Astrocyte (in vitro differentiated cells and primary cell): ENCODE data around the gene THBS3. TPM values are rescaled to one million over a fixed set of nuclear protein-coding genes. Genes with fewer than 3 reads are reported as not detected.

ENCODE experiments used
- DNase-seq: peaks from one replicate; pipeline ENCODE4 v3.0.0-alpha.2; 2010; ENCODE audit warnings: low read depth
- FAIRE-seq: peaks from 2 replicates; lab custom pipeline; 2011; peaks lifted over from hg19 to GRCh38; lab: Jason Lieb, UNC
- H2AFZ ChIP-seq: 2 replicates; pipeline ENCODE4 v1.6.0; 2012; ENCODE audit warnings: low read depth, low read length, inconsistent platforms
- H3K27ac ChIP-seq: 2 replicates; pipeline ENCODE4 v1.5.1; 2011; ENCODE audit warnings: low read depth, low read length, inconsistent platforms
- H3K27me3 ChIP-seq: 2 replicates; pipeline ENCODE4 v1.6.0; 2011; ENCODE audit warnings: low read length, inconsistent platforms; ENCODE audit not compliant: insufficient read depth
- H3K36me3 ChIP-seq: 2 replicates; pipeline ENCODE4 v1.5.1; 2011; ENCODE audit warnings: low read length, inconsistent platforms; ENCODE audit not compliant: insufficient read depth
- H3K4me1 ChIP-seq: 2 replicates; pipeline ENCODE4 v1.5.1; 2011; ENCODE audit warnings: low read length, inconsistent platforms; ENCODE audit not compliant: insufficient read depth
- H3K4me2 ChIP-seq: 2 replicates; pipeline ENCODE4 v1.6.0; 2012; ENCODE audit warnings: low read length, inconsistent platforms
- H3K4me3 ChIP-seq: 2 replicates; pipeline ENCODE4 v1.5.1; 2011; ENCODE audit warnings: low read depth, mild to moderate bottlenecking, low read length, inconsistent platforms; ENCODE audit not compliant: insufficient read depth
- H3K79me2 ChIP-seq: 2 replicates; pipeline ENCODE4 v1.6.0; 2012; ENCODE audit warnings: mild to moderate bottlenecking, low read length, inconsistent platforms; ENCODE audit not compliant: insufficient read depth
- H3K9ac ChIP-seq: 2 replicates; pipeline ENCODE4 v1.6.0; 2012; ENCODE audit warnings: mild to moderate bottlenecking, low read length, inconsistent platforms
- H3K9me3 ChIP-seq: 2 replicates; pipeline ENCODE4 v1.5.1; 2012; ENCODE audit warnings: low read depth, mild to moderate bottlenecking, low read length, inconsistent platforms; ENCODE audit not compliant: insufficient read depth
- H4K20me1 ChIP-seq: 2 replicates; pipeline ENCODE4 v1.6.0; 2012; ENCODE audit warnings: low read length, inconsistent platforms; ENCODE audit not compliant: insufficient read depth
- H3K27ac Mint-ChIP-seq: one replicate; pipeline ENCODE4 v1.8.0; 2021; ENCODE audit warnings: mild to moderate bottlenecking, mixed read lengths; ENCODE audit not compliant: unreplicated experiment
- H3K27me3 Mint-ChIP-seq: one replicate; pipeline ENCODE4 v1.8.0; 2021; ENCODE audit warnings: low read depth, mixed read lengths; ENCODE audit not compliant: unreplicated experiment
- H3K36me3 Mint-ChIP-seq: one replicate; pipeline ENCODE4 v1.8.0; 2021; ENCODE audit warnings: low read depth, mixed read lengths; ENCODE audit not compliant: unreplicated experiment
- H3K4me1 Mint-ChIP-seq: one replicate; pipeline ENCODE4 v1.8.0; 2021; ENCODE audit warnings: low read depth, mixed read lengths; ENCODE audit not compliant: unreplicated experiment
- H3K4me3 Mint-ChIP-seq: one replicate; pipeline ENCODE4 v1.8.0; 2021; ENCODE audit warnings: mild to moderate bottlenecking, moderate library complexity, mixed read lengths; ENCODE audit not compliant: unreplicated experiment
- H3K9me3 Mint-ChIP-seq: one replicate; pipeline ENCODE4 v1.8.0; 2021; ENCODE audit warnings: mild to moderate bottlenecking, mixed read lengths; ENCODE audit not compliant: unreplicated experiment
- CTCF ChIP-seq: IDR thresholded peaks from 2 replicates; pipeline ENCODE4 v1.5.1; 2011; ENCODE audit warnings: low read depth, mild to moderate bottlenecking, inconsistent platforms, low read length, moderate library complexity; ENCODE audit not compliant: insufficient read depth
- EZH2 ChIP-seq: IDR thresholded peaks from 2 replicates; pipeline ENCODE4 v1.6.1; 2012; ENCODE audit warnings: mild to moderate bottlenecking, low read length, inconsistent platforms; ENCODE audit not compliant: insufficient read depth
- total RNA-seq: library from RNA; stranded (reverse); gene quantifications from 2 replicates; pipeline ENCODE4 v1.2.1, GENCODE V29; 2021

THBS3 gene
- total RNA-seq, 1 donor from 2014 or later: 153 TPM

GRCh38 chr1:155172732-155173477, 34.8 kb downstream of the THBS3 start, which contains the start of gene KRTCAP2:
Gene KRTCAP2 (minus strand): TSS chr1:155173304. CDS start chr1:155173224, 80 bp downstream.
- H3K36me3 ChIP-seq: peaks cover 13% of the 10 kb centered on the region
- H3K9me3 ChIP-seq: no peaks in the 10 kb centered on the region
- Mint-ChIP-seq H3K36me3 (peaks cover 17% of the 10 kb centered on the region), H3K4me3 (peak within 1 kb of the TSS; percentile 97), H3K27me3 (no peaks in the 10 kb centered on the region), H3K27ac (peak within 1 kb of the TSS; percentile 98), H3K4me1 (peaks cover 22% of the 10 kb centered on the region), H3K9me3 (no peaks in the 10 kb centered on the region)
- peak within 1 kb of the TSS; percentile 89 for H2AFZ ChIP-seq
- H3K4me1 ChIP-seq: peaks cover 22% of the 10 kb centered on the region
- H3K27ac ChIP-seq: peak within 1 kb of the TSS; percentile 93
- no peak for FAIRE-seq
- H3K9ac ChIP-seq: peak within 1 kb of the TSS; percentile 96
- H3K4me2 ChIP-seq: peak within 1 kb of the TSS; percentile 92
- DNase-seq: peak; percentile 87
- peaks cover 17% of the 10 kb centered on the region for H4K20me1 ChIP-seq
- H3K79me2 ChIP-seq: peaks cover 34% of the 10 kb centered on the region
- peak within 1 kb of the TSS; percentile 84 for H3K4me3 ChIP-seq
- no peaks in the 10 kb centered on the region for H3K27me3 ChIP-seq
- TF ChIP-seq CTCF: peak; percentile 87
- TF ChIP-seq EZH2: no peak

- H2AFZ ChIP-seq: peak overlapping the region; percentile 81
- DNase-seq (no peak), FAIRE-seq (no peak)
- peaks cover 11% of the 10 kb centered on the region for H3K36me3 ChIP-seq
- peaks cover 25% of the 10 kb centered on the region for H3K4me1 Mint-ChIP-seq
- peaks cover 17% of the 10 kb centered on the region for H3K36me3 Mint-ChIP-seq
- H3K27ac ChIP-seq: peak overlapping the region; percentile 93
- peak overlapping the region; percentile 92 for H3K4me2 ChIP-seq
- TF ChIP-seq EZH2 (no peak), CTCF (no peak)
- H3K27me3 Mint-ChIP-seq: no peaks in the 10 kb centered on the region
- H3K27me3 ChIP-seq: no peaks in the 10 kb centered on the region
- H3K79me2 ChIP-seq: peaks cover 34% of the 10 kb centered on the region
- H4K20me1 ChIP-seq: peaks cover 12% of the 10 kb centered on the region
- H3K27ac Mint-ChIP-seq: peak overlapping the region; percentile 98
- H3K4me3 ChIP-seq: peak overlapping the region; percentile 84
- H3K9me3 ChIP-seq: no peaks in the 10 kb centered on the region
- H3K9ac ChIP-seq: peak overlapping the region; percentile 96
- H3K9me3 Mint-ChIP-seq: no peaks in the 10 kb centered on the region
- H3K4me1 ChIP-seq: peaks cover 22% of the 10 kb centered on the region
- H3K4me3 Mint-ChIP-seq: peak overlapping the region; percentile 97
Observed at GRCh38 chr1:155171836-155172731, 35.6 kb downstream of the THBS3 start.
